ENCODE results near the gene MYO18B. TPM values are rescaled to one million over a fixed set of nuclear protein-coding genes. Genes with fewer than 3 reads are reported as not detected.

The MYO18B gene
- total and polyA plus RNA-seq, 2 donors (not counting 1 experiment from before 2014, with no cell fraction given) = 0.15 TPM; not detected in 1

GRCh38 chr22:25786165-25786564 is 44.2 kb downstream of the MYO18B start:
- ATAC-seq (ENCODE audit: low read depth) = no peak
- Histone ChIP-seq H3K79me2 (ENCODE audit: control insufficient read depth, insufficient read depth, low read length) (no peaks in the 10 kb centered on the region), H3K36me3 (replicated peaks in 1 of 2; ENCODE audit: control extremely low read depth in 1 of 2, control insufficient read depth in 1 of 2, extremely low read depth in 1 of 2, insufficient read depth in 2 of 2, low read length in 1 of 2) (no peaks in the 10 kb centered on the region), H3K9me3 (ENCODE audit: control extremely low read depth in 1 of 3, control insufficient read depth in 2 of 3, insufficient read depth in 1 of 3, low read length in 2 of 3) (no peaks in the 10 kb centered on the region), H3K9ac (ENCODE audit: low read length) (no peak overlapping the region), H3K4me3 (ENCODE audit: control extremely low read depth in 1 of 5, extremely low read depth in 1 of 5, insufficient read depth in 1 of 5, low read depth in 2 of 5, low read length in 4 of 5) (no peak overlapping the region), H2AFZ (ENCODE audit: insufficient read depth, low read depth, low read length, poor library complexity, severe bottlenecking) (no peak overlapping the region), H3K4me1 (ENCODE audit: control insufficient read depth in 2 of 2, insufficient read depth in 2 of 2, low read length in 2 of 2) (no peaks in the 10 kb centered on the region), H4K20me1 (ENCODE audit: control insufficient read depth, insufficient read depth, low read length, poor library complexity, severe bottlenecking) (no peaks in the 10 kb centered on the region), H3K27me3 (replicated peaks in 1 of 4; ENCODE audit: control extremely low read depth in 1 of 4, control insufficient read depth in 3 of 4, insufficient read depth in 4 of 4, low read length in 3 of 4) (no peaks in the 10 kb centered on the region), H3K4me2 (replicated peaks; ENCODE audit: low read depth, low read length, poor library complexity, severe bottlenecking) (no peak overlapping the region), H3K27ac (ENCODE audit: low read length in 2 of 2) (no peak overlapping the region)
- no peak for TF ChIP-seq EZH2 (IDR thresholded peaks at IDR 0.05; ENCODE audit: borderline replicate concordance, insufficient read depth, low read depth, low read length, poor library complexity, severe bottlenecking)
- ChIA-PET POLR2A (no interaction called here), CTCF (no interaction called here)
- no peak for DNase-seq
- peaks cover 11% of the 10 kb centered on the region for H3K27me3 Mint-ChIP-seq
- H3K4me1 Mint-ChIP-seq = no peaks in the 10 kb centered on the region
- H3K9me3 Mint-ChIP-seq (ENCODE audit: insufficient read depth) = no peaks in the 10 kb centered on the region
- 100% methylated on average over 1 of the region's 1 CpG for WGBS (ENCODE audit: insufficient coverage)
- H3K4me3 Mint-ChIP-seq = no peak overlapping the region
- no peak overlapping the region for H3K27ac Mint-ChIP-seq
- intact Hi-C loops (cut with micrococcal nuclease) = no loop called here

GRCh38 chr22:25791556-25791955 is 49.6 kb downstream of the MYO18B start:
- POLR2A ChIA-PET = no interaction called here
- Histone ChIP-seq H3K27me3 (replicated peaks in 1 of 4; ENCODE audit: control extremely low read depth in 1 of 4, control insufficient read depth in 3 of 4, insufficient read depth in 4 of 4, low read length in 3 of 4) (peaks cover 0 to 2% (median 0%) of the 10 kb centered on the region in 4 experiments), H3K4me2 (replicated peaks; ENCODE audit: low read depth, low read length, poor library complexity, severe bottlenecking) (no peak overlapping the region), H2AFZ (ENCODE audit: insufficient read depth, low read depth, low read length, poor library complexity, severe bottlenecking) (no peak overlapping the region), H3K27ac (ENCODE audit: low read length in 2 of 2) (no peak overlapping the region), H3K9me3 (ENCODE audit: control extremely low read depth in 1 of 3, control insufficient read depth in 2 of 3, insufficient read depth in 1 of 3, low read length in 2 of 3) (no peaks in the 10 kb centered on the region), H3K36me3 (replicated peaks in 1 of 2; ENCODE audit: control extremely low read depth in 1 of 2, control insufficient read depth in 1 of 2, extremely low read depth in 1 of 2, insufficient read depth in 2 of 2, low read length in 1 of 2) (no peaks in the 10 kb centered on the region), H3K4me1 (ENCODE audit: control insufficient read depth in 2 of 2, insufficient read depth in 2 of 2, low read length in 2 of 2) (no peaks in the 10 kb centered on the region), H3K9ac (ENCODE audit: low read length) (no peak overlapping the region), H3K4me3 (ENCODE audit: control extremely low read depth in 1 of 5, extremely low read depth in 1 of 5, insufficient read depth in 1 of 5, low read depth in 2 of 5, low read length in 4 of 5) (no peak overlapping the region), H4K20me1 (ENCODE audit: control insufficient read depth, insufficient read depth, low read length, poor library complexity, severe bottlenecking) (no peaks in the 10 kb centered on the region), H3K79me2 (ENCODE audit: control insufficient read depth, insufficient read depth, low read length) (no peaks in the 10 kb centered on the region)
- DNase-seq (no peak), ATAC-seq (ENCODE audit: low read depth) (no peak)
- Mint-ChIP-seq H3K27me3 (peaks cover 4% of the 10 kb centered on the region), H3K9me3 (ENCODE audit: insufficient read depth) (no peaks in the 10 kb centered on the region), H3K27ac (no peak overlapping the region), H3K4me3 (no peak overlapping the region), H3K4me1 (no peaks in the 10 kb centered on the region)
- intact Hi-C loops (cut with micrococcal nuclease) = no loop called here
- CTCF ChIA-PET = no interaction called here
- TF ChIP-seq EZH2 (IDR thresholded peaks at IDR 0.05; ENCODE audit: borderline replicate concordance, insufficient read depth, low read depth, low read length, poor library complexity, severe bottlenecking) = no peak
- no peak for TF ChIP-seq CTCF (IDR thresholded peaks at IDR 0.05)
- 90% methylated on average over 2 of the region's 5 CpGs for WGBS (ENCODE audit: insufficient coverage)
